Measurements from ENCODE around the gene TUBGCP2.

DNA sequence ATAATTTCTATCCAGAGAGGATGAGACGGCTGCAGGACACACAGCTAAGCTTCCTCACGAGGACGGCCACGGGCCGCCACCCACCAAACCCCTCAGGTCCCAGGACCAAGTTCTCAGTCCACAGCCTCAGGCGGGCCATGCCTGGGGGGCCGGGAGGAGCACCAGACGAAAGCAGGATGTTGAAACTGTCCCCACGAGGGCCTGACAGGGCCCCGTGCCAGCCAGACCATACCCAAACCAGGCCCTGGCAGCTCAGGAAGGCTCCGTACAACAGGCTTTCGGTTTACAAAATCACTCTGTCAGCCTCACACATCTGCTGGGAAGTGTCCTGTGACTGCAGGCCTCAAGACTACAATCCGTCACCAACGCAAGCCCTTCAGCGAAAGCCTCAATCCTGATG, 14.5 kb downstream of the TUBGCP2 start:
- TF ChIP-seq EZH2 (IDR thresholded peaks at IDR 0.05; ENCODE audit: insufficient read depth, poor library complexity, severe bottlenecking) (no peak), EZH2phosphoT487 (IDR thresholded peaks at IDR 0.05; ENCODE audit: insufficient read depth, low read depth) (no peak)

Data from GM23248 (cell line).